HG02678 (cell line): Measurements from ENCODE around the gene MTIF3.

Source experiments
- ATAC-seq: cut with Tn5 transposase; IDR thresholded peaks from one replicate; pipeline ENCODE4 v1.9.1; 2021; ENCODE audit warnings: mild to moderate bottlenecking, moderate library complexity; ENCODE audit not compliant: unreplicated experiment

Gene MTIF3

DNA sequence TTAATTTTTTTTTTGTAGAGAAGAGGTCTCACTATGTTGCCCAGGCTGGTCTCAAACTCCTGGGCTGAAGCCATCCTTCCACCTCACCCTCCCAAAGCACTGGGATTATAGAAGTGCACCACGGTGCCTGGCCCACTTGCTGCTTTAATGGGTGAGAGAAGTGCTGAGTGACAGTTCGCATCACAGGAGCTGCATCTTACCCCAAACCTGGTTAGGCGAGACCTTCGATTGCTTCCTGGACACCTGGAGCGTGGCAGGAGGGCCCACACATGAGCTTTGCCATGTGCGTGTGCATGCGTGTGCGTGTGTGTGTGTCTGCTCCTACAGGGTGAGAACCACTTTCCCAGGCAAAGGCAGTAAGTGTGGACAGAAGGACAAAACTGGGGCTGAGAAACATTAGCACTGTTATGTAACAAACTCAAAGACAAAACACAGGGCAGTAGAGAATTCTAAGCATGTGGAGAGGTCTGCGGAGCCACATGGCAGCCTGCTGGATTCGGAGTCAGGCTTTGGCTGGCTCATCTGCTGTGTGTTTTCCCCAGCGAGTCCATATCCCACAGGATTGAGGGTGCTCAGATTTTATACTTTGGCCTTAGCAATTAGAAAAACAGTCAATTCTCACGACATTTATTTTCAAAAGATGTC is 11.7 kb upstream of the MTIF3 start:
- no peak for ATAC-seq

DNA sequence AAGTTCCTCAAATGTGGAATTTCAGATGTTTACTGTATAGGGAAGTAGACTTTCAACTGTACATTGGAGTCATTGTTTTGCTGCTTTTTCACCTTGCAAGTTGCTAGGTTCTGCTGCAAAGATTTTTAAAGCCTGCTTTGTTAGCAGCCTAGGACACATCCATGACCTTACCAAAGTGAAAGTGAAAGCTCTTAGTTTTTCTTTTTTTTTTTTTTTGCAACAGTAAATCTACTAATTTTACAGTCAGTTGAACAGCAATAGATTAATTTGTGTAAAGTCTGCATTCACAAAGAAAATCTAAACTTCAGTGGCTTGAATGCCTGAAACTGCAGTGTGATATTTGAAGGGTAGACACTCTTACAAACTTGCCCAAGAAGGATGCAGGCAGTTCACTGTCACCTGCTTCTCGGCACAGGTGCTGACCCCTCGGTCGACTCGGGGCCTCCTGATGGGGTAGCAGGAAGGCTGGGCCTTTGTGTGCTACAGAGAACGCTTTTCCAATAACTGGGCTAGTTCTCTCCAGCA is 5.0 kb upstream of the MTIF3 start:
- ATAC-seq, result no peak

DNA sequence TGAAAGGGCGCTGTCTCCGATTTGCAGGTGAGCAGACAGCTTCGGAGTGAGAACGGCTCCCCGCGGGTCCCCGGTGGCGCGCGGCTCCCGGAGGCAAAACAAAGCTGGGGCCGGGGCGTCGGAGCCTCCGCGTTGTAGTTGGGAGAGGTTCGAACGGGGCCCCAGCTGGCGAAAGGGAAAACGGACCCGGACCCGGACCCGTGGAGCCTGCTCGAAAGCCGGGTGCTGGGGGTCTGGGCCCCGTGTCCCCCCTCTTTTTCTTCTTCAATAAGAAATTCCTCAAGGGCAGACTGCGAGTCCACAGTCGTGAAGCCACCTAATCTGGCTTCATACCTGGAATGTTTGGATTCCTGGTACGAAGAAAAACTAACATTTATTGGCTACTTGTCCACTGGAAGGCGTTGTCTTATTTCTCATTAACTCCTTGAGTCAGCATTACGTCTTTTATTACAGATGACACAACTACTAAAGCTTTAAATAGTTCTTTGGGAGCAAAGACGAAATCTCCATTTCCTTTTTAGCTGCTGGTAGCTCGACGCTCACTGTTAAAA is 632 bp upstream of the MTIF3 start:
- no peak for ATAC-seq

DNA sequence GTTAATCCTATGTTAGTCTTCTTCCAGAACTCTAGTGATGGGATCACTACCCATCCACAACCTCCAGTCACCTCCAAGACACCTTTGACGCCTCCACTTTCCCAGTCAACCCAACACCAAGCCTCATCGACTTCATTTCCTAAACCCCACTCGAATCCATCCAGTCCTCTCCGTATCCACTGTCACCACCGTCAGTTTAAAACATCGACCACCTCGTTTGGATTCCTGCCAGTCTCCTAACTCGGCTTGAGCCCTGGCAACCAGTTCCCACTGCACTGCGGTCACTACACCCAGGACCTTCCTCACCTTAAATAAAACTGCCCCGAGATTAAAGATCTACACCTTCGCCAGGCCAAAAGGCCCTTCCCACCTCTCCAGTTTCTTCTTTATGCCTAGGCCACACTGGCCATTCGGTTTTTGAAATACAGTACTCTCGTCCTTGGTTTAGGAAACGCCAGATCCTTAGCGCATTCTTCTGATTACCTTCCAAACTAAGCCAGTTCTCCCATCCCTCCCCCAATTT is 1.2 kb downstream of the MTIF3 start:
- no peak for ATAC-seq

DNA sequence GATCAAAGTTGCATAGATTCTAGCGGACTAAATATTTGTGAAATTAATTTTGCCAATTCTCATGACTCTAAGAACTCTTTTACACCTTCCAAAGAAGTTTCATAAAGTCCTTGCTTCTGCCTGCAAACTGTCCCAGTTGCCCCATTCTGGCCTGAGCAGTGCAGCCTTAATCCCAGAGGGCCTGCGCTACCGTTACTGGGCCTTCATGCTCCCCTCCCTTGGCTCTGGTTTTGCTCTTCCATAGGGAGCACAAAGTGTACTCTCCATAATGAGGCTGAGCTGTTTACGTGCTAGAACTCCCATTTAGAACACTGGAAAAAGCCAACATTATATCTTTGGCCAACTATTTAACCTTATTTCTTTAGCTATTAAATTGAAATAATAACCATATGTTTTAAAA is 2.1 kb downstream of the MTIF3 start:
- ATAC-seq, result no peak

DNA sequence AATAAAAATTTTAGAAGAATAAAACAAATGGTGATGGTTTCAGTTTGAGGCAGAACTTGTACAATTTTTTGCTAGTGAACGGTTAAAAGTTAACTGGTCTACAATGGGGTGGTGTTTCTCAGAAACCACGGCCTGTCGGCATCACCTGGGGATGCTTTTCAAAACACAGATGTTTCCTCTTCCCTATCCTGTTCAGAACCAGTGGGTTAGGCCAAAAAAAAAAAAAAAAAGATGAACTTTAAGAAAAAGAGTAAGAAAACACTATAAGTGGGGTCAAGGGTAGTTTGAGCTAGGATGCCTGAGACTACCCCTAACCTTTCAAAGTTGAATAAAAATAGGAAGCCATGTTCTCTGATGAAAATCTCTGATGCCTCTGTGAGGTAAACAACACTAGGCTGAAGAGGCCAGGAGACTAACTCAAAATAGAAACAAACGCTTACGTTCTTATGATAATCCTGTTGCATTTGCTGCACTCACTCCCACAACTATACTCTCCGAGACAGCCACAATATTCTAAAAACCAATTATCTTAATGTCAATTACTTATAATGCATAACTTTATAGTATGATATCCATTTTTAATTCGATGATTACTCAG is 3.3 kb downstream of the MTIF3 start:
- peak; percentile 24 for ATAC-seq

DNA sequence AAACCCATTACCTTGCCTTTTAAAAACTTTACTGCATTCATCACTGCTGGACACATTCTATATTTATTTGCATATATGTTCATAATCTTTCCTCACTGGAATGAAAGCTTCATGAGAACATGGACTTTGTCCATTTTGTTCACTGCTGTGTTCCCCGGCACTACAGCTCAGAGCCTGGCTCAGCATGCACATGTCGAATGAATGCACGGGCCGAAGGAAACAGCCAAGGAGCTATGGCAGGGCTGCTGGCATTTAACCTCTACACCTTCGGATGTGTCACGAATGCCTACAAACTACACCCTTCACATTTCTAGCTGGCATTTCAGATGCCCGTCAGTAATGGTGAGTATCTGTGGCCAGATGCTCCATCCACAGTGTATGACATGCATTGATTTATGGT is 7.6 kb downstream of the MTIF3 start:
- no peak for ATAC-seq

DNA sequence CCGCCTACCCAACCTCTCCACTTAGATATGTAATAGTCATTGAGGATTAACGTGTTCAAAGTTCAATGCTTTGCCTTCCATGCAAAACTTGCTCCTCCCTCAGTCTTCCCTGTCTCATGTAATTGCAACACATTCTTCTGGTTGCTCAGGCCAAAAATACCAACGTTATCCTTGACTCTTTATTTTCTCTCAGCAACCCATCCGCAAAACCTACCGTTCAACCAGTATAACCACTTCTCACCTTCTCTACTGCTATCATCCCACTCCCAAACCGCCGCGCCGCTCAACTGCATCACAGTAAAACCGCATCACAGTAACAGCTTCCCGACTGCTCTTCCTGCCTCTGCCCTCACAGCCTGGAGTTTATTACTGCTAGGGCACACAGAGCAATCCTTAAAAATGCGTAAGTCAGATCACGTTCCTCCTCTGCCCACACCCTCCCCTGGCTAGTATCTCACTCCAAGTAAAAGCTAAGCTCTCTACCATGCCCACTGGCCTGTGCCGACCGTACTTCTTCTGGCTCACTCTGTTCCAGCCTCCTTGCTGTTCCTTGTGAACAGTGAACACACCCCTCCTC is 8.2 kb downstream of the MTIF3 start:
- ATAC-seq, result no peak

DNA sequence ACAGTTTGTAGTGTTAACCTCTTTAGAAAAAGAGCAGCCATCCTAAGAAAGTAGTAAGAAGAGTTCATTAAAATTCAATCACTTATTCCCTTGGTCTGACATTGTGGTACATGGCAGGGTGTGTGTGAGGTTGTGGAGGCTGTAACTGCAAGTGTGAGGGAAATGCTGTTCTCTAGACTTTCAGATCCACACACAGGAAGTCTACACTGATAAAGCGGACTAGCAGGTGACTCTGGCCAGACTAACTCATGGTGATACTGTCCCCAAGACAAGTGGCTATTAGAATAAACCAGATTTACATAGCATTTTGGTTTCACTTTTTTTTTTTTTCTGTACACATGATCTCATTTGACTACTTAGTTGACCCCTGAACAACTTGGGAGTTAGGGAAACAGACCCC is 10.0 kb downstream of the MTIF3 start:
- ATAC-seq, result peak; percentile 76

DNA sequence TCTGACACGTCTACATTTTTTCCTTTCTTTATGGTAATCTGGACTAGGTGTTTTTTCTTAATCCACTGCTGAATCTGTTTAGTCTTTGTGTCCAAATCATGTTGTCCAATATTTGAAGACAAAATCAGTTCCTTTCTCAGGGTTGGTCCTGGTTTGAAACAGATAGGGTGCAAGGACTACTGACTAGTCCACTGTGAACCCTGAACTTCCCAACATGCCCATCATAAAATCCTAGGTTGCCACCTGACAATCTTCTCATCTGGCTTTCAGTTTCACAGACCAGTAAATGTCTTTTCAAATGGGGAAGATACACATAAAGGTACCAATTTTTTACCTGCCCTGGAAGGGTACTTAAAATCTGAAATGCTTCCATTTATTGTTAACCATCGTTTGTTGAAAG is 13.2 kb downstream of the MTIF3 start:
- ATAC-seq, result no peak

DNA sequence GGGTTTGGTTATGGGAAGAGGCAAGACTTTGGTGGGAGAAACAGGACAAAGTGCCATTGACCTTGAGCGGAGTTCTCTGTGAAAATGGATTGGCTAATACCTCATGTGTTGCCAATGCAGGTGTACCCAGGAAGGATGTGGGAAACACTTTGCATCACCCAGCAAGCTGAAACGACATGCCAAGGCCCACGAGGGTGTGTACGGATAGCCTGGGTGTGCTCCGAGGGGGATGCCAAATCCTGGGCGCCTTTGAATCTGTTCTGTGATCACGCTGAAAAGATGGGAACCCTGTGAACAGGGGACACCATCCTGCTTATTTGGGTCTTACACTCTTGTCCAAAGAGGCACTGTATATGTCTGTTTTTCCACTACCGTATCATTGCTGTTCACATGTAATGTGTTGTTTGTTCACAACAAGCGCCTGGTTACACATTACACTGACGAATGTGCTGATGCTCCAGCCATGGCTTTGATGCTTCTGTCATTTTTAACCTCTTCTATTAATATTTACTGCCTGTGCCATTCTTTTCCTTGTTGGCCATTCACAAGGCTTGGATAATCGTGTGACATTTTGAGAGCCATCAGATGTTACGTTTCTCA is 17.7 kb downstream of the MTIF3 start:
- ATAC-seq, result no peak

DNA sequence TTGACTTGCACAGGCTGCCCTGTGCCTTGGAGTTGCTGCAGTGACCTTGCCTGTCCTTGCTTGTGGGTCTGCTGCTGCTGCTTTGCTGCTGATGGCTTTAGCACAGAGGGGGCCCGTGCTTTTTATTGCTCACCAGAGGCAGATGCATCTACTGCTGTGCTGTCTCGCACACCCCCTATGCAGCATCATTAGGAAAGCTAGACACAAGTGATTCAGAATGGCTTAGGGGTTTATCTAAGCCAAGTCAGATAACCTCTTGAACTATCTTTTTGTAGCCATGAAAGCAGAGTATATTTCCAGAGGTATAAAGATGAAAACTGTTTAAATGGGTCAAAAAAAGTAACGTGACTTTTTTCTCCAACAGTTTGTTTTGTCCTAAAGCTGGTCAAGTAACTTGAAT is 18.2 kb downstream of the MTIF3 start:
- no peak for ATAC-seq

DNA sequence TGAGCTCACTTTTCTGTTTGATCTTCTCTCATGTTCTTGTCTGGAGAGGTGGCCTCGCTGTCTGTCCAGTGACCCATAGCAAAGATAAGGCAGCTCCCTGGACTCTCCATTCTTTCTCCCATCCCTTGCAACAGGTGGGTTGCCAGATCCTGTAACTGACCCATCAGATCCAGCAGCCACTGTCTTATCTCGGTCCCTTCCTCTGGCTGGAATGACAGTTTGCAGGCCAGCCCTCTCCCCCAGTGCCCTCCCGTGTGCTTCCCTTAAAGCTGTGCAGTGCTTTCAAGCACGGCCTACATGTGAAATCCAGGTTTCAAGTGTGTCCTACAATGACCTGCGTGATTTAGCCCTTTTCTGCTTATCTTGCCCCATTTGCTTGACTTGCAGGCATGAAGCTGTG is 22.2 kb downstream of the MTIF3 start:
- ATAC-seq, result no peak

DNA sequence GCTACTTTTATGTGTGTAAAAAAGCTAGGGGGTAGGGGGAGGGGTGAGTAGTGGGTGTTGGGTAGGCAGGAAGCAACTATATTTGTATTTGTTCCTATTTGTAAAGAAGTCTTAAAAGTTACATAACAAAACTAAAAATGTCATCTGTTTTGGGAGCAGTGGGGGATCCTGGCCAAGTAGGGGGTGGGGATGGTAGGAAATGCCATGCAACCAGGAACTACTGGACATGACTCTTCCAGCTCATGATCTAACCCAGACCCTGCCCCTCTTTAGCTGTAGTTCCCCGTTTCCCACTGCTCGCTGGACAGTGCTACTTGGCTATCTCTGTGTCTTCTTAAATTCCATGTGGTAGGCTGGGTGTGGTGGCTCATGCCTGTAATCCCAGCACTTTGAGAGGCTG is 22.7 kb downstream of the MTIF3 start:
- no peak for ATAC-seq

DNA sequence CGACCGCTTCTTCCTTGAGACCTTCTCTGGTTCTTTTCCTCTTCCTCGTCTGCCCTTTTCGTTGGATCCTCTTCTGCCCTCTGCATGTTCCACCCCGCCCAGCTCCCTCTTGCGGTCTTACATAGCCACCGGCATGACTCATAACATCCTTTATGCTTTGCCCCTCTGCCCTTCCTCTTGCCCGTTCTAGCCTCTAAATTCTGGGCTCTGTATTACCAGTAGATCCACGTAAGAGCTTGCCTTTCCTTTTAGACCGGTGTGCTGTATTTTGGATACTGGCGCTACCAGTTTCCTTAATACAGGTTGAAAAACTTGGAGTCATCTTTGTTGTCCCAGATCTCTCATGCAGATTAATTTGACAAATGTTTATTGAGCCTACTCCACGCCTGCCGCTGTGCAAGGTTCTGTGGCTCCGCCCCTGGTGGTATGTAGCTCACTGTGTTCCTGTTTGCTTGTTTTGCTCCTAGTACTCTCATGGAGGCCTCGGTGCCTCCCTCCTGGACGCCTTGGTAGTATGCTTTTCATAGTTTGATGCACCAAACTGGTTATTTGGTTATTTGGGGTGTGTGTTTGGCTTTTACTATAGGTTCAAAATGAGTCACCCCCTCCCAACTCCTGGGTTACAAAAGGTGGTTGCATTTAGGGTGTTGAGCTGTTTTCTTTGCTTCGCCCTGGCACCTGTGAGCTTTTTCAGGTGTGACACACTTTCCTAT is 24.3 kb downstream of the MTIF3 start:
- peak; percentile 69 for ATAC-seq

DNA sequence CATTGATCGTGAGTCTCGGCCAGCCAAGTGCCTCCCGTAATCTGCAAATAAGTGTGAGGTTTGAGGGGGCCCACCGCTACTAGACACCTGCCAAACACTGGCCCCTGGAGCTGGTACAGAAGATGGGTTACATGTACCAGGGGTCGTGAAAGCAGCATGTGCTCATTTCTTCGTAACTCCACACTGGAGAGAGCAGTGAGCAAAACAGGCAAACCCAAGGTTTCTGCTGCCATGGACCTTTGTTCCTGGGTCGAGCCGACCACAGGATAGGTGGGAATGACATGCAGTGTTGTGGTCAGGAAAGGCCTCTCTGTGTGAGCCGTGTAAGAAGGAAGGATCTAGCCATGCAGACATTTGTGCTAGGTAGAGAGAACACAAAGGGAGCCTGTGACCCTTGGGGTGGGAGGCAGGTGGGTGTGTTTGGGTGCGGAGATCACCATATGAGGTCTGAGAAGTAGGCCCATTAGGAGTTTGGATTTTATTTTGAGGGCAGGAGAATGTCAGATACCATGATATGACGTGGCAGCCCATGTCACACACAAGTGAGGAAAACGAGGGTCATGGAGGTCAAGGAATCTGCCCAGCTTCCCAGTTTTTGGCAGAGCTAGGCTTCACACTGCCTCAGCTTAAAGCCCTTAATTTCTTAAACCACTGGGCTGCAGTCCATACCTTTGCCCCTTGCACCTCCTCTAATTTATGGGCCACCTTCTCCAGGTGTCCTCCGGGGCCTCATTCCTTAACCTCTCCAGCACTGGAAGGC is 25.0 kb downstream of the MTIF3 start:
- peak; percentile 1 for ATAC-seq

DNA sequence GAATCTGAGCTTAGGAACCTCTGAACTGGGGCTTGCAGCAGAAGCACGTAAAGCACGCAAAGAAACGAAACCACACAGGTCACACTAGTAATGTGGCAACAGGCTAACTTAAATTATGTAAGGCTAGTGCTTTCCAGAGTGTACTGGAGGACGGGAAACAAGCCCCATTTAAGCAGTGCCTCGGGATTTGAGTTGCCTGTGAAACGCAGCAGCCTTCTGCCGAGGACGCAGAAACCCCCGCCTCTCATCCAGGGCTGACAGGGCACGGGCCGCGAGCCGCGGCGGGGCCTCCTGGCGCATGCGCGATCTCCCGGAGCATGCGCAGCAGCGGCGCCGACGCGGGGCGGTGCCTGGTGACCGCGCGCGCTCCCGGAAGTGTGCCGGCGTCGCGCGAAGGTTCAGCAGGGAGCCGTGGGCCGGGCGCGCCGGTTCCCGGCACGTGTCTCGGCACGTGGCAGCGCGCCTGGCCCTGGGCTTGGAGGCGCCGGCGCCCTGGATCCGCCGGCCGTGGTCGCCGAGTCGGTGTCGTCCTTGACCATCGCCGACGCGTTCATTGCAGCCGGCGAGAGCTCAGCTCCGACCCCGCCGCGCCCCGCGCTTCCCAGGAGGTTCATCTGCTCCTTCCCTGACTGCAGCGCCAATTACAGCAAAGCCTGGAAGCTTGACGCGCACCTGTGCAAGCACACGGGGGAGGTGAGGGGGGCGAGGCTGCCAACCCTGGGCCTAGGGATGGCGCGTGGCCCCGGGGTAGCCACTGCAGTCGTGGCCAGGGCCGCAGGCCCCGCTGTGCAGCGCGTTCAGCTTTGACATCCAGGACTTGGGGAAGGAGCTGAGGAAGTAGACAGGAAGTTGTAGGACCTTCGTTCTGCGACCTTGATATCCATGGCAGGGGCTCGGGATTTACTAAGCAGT is 25.9 kb downstream of the MTIF3 start, which contains the start of gene GTF3A:
GTF3A (plus strand) TSS at position 374 of the 912 bp plus-strand sequence.
- peak; percentile 77 for ATAC-seq

DNA sequence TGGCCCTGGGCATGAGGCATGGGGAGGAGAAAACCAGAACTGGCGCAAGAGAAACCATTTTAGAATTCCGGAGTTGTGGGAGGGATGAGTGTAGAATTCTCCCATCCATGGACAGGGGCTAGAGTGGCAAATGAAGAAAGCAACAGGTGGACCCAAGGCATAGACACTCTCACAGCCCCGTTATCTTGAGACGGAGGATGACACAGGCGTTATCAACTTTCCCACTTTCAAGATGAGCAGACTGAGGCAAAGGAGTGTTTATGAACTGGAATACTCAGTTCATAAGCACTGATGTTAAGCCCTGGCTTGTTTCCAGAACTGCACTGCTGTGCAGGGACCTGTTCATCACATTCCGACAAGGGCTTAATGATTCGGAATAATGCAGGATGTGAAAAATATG is 27.0 kb downstream of the MTIF3 start:
- no peak for ATAC-seq
